Thymus (tissue), 11 donors: ENCODE data around the gene ZBTB20. TPM values are rescaled to one million over a fixed set of nuclear protein-coding genes. Genes with fewer than 3 reads are reported as not detected.

ENCODE experiments used
- DNase-seq, 9 donors: peaks; one replicate each; pipeline ENCODE4 v3.0.0-alpha.2; 2013; ENCODE audit warnings: low spot score in 9 of 9, low read depth in 6 of 9, missing footprints in 1 of 9
- H3K27ac ChIP-seq, 2 donors: one replicate each; pipeline ENCODE4 v1.5.1; 2013; ENCODE audit warnings: control low read depth in 1 of 2, low read depth in 1 of 2, low read length in 1 of 2, mild to moderate bottlenecking in 1 of 2, moderate library complexity in 1 of 2
- H3K27me3 ChIP-seq, 2 donors: one replicate each; pipeline ENCODE4 v1.5.1; 2013; ENCODE audit warnings: low read length in 1 of 2; ENCODE audit not compliant: control insufficient read depth in 2 of 2, insufficient read depth in 1 of 2
- H3K36me3 ChIP-seq, 2 donors: one replicate each; pipeline ENCODE4 v1.5.1; 2013; ENCODE audit warnings: low read length in 1 of 2, mild to moderate bottlenecking in 1 of 2, moderate library complexity in 1 of 2; ENCODE audit not compliant: control insufficient read depth in 2 of 2, insufficient read depth in 2 of 2
- H3K4me1 ChIP-seq, 2 donors: one replicate each; pipeline ENCODE4 v1.5.1; 2013; ENCODE audit warnings: low read length in 2 of 2; ENCODE audit not compliant: control insufficient read depth in 2 of 2, insufficient read depth in 2 of 2
- H3K4me3 ChIP-seq, 2 donors: one replicate each; pipeline ENCODE4 v1.5.1; 2013; ENCODE audit warnings: low read length in 2 of 2, control low read depth in 1 of 2, mild to moderate bottlenecking in 1 of 2
- H3K9me3 ChIP-seq, 2 donors: one replicate each; pipeline ENCODE4 v1.5.1; 2013; ENCODE audit warnings: low read length in 1 of 2, mild to moderate bottlenecking in 1 of 2; ENCODE audit not compliant: control insufficient read depth in 2 of 2, insufficient read depth in 1 of 2
- WGBS: extraction: QIAGEN DNeasy Blood & Tissue Kit; methylation state at CpG from one replicate; pipeline ENCODE4 v1.1.7; 2013; 5-methylcytosine and 5-hydroxymethylcytosine counted together
- polyA plus RNA-seq: library from polyadenylated mRNA; stranded (reverse); fragments of 200-250 nt; gene quantifications from one replicate; pipeline ENCODE4 v1.2.3, GENCODE V29; 2013
- total RNA-seq: library from RNA; stranded (reverse); fragments of 120-200 nt; gene quantifications from one replicate; pipeline ENCODE4 v1.2.4, GENCODE V29; 2013
- donor health status: healthy.

ZBTB20 gene
- total and polyA plus RNA-seq, 2 donors: 1.2 to 8.9 TPM

- no peaks in the 10 kb centered on the region for H3K36me3 ChIP-seq
- H3K27me3 ChIP-seq: no peaks in the 10 kb centered on the region
- no peak overlapping the region for H3K27ac ChIP-seq
- DNase-seq: no peak
- WGBS: 97% methylated on average over 2 of the region's 2 CpGs
- no peaks in the 10 kb centered on the region for H3K4me1 ChIP-seq
- no peaks in the 10 kb centered on the region for H3K9me3 ChIP-seq
- no peak overlapping the region for H3K4me3 ChIP-seq
These were observed 675.6 kb downstream of the ZBTB20 start for GRCh38 chr3:114471478-114471877.

GRCh38 chr3:114469070-114469469, 678.0 kb downstream of the ZBTB20 start:
- Histone ChIP-seq H3K9me3 (no peaks in the 10 kb centered on the region), H3K27me3 (no peaks in the 10 kb centered on the region), H3K4me3 (no peak overlapping the region), H3K27ac (no peak overlapping the region), H3K36me3 (no peaks in the 10 kb centered on the region), H3K4me1 (no peaks in the 10 kb centered on the region)
- WGBS: 96% methylated on average over 1 of the region's 1 CpG
- no peak for DNase-seq

- H3K4me1 ChIP-seq: no peaks in the 10 kb centered on the region
- no peak for DNase-seq
- no peaks in the 10 kb centered on the region for H3K9me3 ChIP-seq
- no peak overlapping the region for H3K27ac ChIP-seq
- WGBS: 98% methylated on average over 4 of the region's 4 CpGs
- no peak overlapping the region for H3K4me3 ChIP-seq
- H3K36me3 ChIP-seq: no peaks in the 10 kb centered on the region
- H3K27me3 ChIP-seq: no peaks in the 10 kb centered on the region
These were observed 680.3 kb downstream of the ZBTB20 start for GRCh38 chr3:114466816-114467215.

GRCh38 chr3:114466251-114466650, 680.8 kb downstream of the ZBTB20 start:
- WGBS: 96% methylated on average over 2 of the region's 2 CpGs
- H3K9me3 ChIP-seq: no peaks in the 10 kb centered on the region
- H3K4me1 ChIP-seq: no peaks in the 10 kb centered on the region
- H3K27ac ChIP-seq: no peak overlapping the region
- no peaks in the 10 kb centered on the region for H3K27me3 ChIP-seq
- H3K36me3 ChIP-seq: no peaks in the 10 kb centered on the region
- H3K4me3 ChIP-seq: no peak overlapping the region
- no peak for DNase-seq

GRCh38 chr3:114464548-114464947, 682.5 kb downstream of the ZBTB20 start:
- Histone ChIP-seq H3K4me1 (no peaks in the 10 kb centered on the region), H3K4me3 (no peak overlapping the region), H3K9me3 (no peaks in the 10 kb centered on the region), H3K36me3 (no peaks in the 10 kb centered on the region), H3K27me3 (no peaks in the 10 kb centered on the region), H3K27ac (no peak overlapping the region)
- DNase-seq: no peak

- DNase-seq: no peak
- Histone ChIP-seq H3K9me3 (no peaks in the 10 kb centered on the region), H3K27ac (no peak overlapping the region), H3K4me1 (no peaks in the 10 kb centered on the region), H3K4me3 (no peak overlapping the region), H3K27me3 (no peaks in the 10 kb centered on the region), H3K36me3 (no peaks in the 10 kb centered on the region)
- 99% methylated on average over 3 of the region's 3 CpGs for WGBS
These were observed 684.3 kb downstream of the ZBTB20 start for GRCh38 chr3:114462750-114463149.

- Histone ChIP-seq H3K27ac (no peak overlapping the region), H3K36me3 (no peaks in the 10 kb centered on the region), H3K4me1 (no peaks in the 10 kb centered on the region), H3K4me3 (no peak overlapping the region), H3K9me3 (no peaks in the 10 kb centered on the region), H3K27me3 (no peaks in the 10 kb centered on the region)
- no peak for DNase-seq
- WGBS: 100% methylated on average over 1 of the region's 1 CpG
These were observed 686.6 kb downstream of the ZBTB20 start for GRCh38 chr3:114460459-114460858.

GRCh38 chr3:114456742-114457141, 690.3 kb downstream of the ZBTB20 start:
- 92% methylated on average over 4 of the region's 4 CpGs for WGBS
- peaks cover 0 to 9% of the 10 kb centered on the region in 2 donors for H3K27me3 ChIP-seq
- H3K4me3 ChIP-seq: no peak overlapping the region
- H3K9me3 ChIP-seq: no peaks in the 10 kb centered on the region
- no peak overlapping the region for H3K27ac ChIP-seq
- no peaks in the 10 kb centered on the region for H3K4me1 ChIP-seq
- DNase-seq: no peak
- H3K36me3 ChIP-seq: no peaks in the 10 kb centered on the region

- DNase-seq: no peak
- 82% methylated on average over 7 of the region's 7 CpGs for WGBS
- no peaks in the 10 kb centered on the region for H3K4me1 ChIP-seq
- no peaks in the 10 kb centered on the region for H3K36me3 ChIP-seq
- no peak overlapping the region for H3K4me3 ChIP-seq
- H3K27ac ChIP-seq: no peak overlapping the region
- H3K27me3 ChIP-seq: peaks cover 0 to 9% of the 10 kb centered on the region in 2 donors
- no peaks in the 10 kb centered on the region for H3K9me3 ChIP-seq
These were observed 691.7 kb downstream of the ZBTB20 start for GRCh38 chr3:114455432-114455831.
